GM12878 (cell line): ENCODE data around the gene LRRC3C. TPM values are rescaled to one million over a fixed set of nuclear protein-coding genes. Genes with fewer than 3 reads are reported as not detected.

Experiments used
- ATAC-seq: fragments of 200-7000 bp; cut with Tn5 transposase; 3 replicates; pipeline ENCODE4 v1.9.1; 2020; ENCODE audit warnings: mild to moderate bottlenecking, moderate library complexity
- BruUV-seq: library from RNA; stranded (reverse); fragments of 400-500 nt; replicated peaks from 2 replicates; lab custom pipeline; 2021; lab: Mats Ljungman, UMichigan
- CTCF ChIA-PET: fragments of 300-600 bp; sonication (Branson Sonifier 250); formaldehyde crosslinking; extraction: SDS; loops from one replicate; lab custom pipeline; 2021; ENCODE audit warnings: inconsistent platforms; lab: Yijun Ruan, JAX
- POLR2A ChIA-PET: fragments of 350-600 bp; formaldehyde crosslinking; extraction: SDS; loops from one replicate; lab custom pipeline; 2021; ENCODE audit warnings: inconsistent platforms; lab: Charles Lee
- RAD21 ChIA-PET: fragments of 300-600 bp; sonication (Branson Sonifier 250); formaldehyde crosslinking; loops from one replicate; lab custom pipeline; 2023; ENCODE audit warnings: antibody characterized with exemption; ENCODE audit not compliant: unreplicated experiment; lab: Charles Lee
- SMC1A ChIA-PET: fragments of 300-600 bp; sonication (Branson Sonifier 250); formaldehyde crosslinking; loops from one replicate; lab custom pipeline; 2023; ENCODE audit not compliant: unreplicated experiment, uncharacterized antibody; lab: Charles Lee
- DNase-seq: peaks from one replicate; pipeline ENCODE4 v3.0.0-alpha.2; 2011; ENCODE audit warnings: low read depth, low spot score
- FAIRE-seq: peaks from 3 replicates; lab custom pipeline; 2011; peaks lifted over from hg19 to GRCh38; lab: Jason Lieb, UNC
- H2AFZ ChIP-seq: 2 replicates; pipeline ENCODE4 v1.6.0; 2011; ENCODE audit warnings: low read depth, low read length, control low read depth; ENCODE audit not compliant: control insufficient read depth
- H3K27ac ChIP-seq: 2 replicates; pipeline ENCODE4 v1.5.1; 2011; ENCODE audit warnings: control low read depth; ENCODE audit not compliant: control insufficient read depth, insufficient read depth
- H3K27me3 ChIP-seq, 2 experiments: replicated peaks in 1 of 2; 2 replicates each; pipeline versions ENCODE4 v1.6.0 to v1.6.1; 2011; ENCODE audit warnings: low read length in 1 of 2; ENCODE audit not compliant: control insufficient read depth in 2 of 2, insufficient read depth in 2 of 2
- H3K36me3 ChIP-seq, 2 experiments: 2 replicates each; pipeline ENCODE4 v1.5.1; 2011; ENCODE audit warnings: low read length in 1 of 2; ENCODE audit not compliant: control insufficient read depth in 2 of 2, insufficient read depth in 2 of 2
- H3K4me1 ChIP-seq: 2 replicates; pipeline ENCODE4 v1.6.1; 2011; ENCODE audit warnings: mild to moderate bottlenecking, low read length, moderate library complexity, mixed read lengths; ENCODE audit not compliant: control insufficient read depth, insufficient read depth
- H3K4me2 ChIP-seq: 2 replicates; pipeline ENCODE4 v1.6.0; 2011; ENCODE audit warnings: control low read depth; ENCODE audit not compliant: control insufficient read depth, insufficient read depth
- H3K4me3 ChIP-seq: fragments of 200-600 bp; sonication (generic); 2 replicates; pipeline ENCODE4 v1.5.1; 2016
- H3K79me2 ChIP-seq: 2 replicates; pipeline ENCODE4 v1.6.0; 2011; ENCODE audit warnings: low read length; ENCODE audit not compliant: control insufficient read depth, insufficient read depth
- H3K9ac ChIP-seq: 2 replicates; pipeline ENCODE4 v1.8.0; 2011; ENCODE audit warnings: low read length, control low read depth, mixed read lengths; ENCODE audit not compliant: control insufficient read depth, insufficient read depth
- H3K9me3 ChIP-seq: replicated peaks from 3 replicates; pipeline ENCODE4 v1.5.1; 2011; ENCODE audit warnings: mild to moderate bottlenecking, low read length; ENCODE audit not compliant: control insufficient read depth, insufficient read depth
- H4K20me1 ChIP-seq: 2 replicates; pipeline ENCODE4 v1.6.0; 2011; ENCODE audit not compliant: control insufficient read depth, insufficient read depth
- HDAC2 ChIP-seq: fragments of 200-600 bp; sonication (generic); IDR thresholded peaks from 2 replicates; pipeline ENCODE4 v1.6.1; 2017
- KAT2A ChIP-seq: conservative IDR thresholded peaks from 2 replicates; pipeline ENCODE4 v1.6.1; 2011; ENCODE audit warnings: low read depth, low read length; ENCODE audit not compliant: control insufficient read depth
- MYC ChIP-seq: IDR thresholded peaks from 2 replicates; pipeline ENCODE4 v1.6.1; 2011; ENCODE audit warnings: mild to moderate bottlenecking, low read length, moderate library complexity, inconsistent platforms; ENCODE audit not compliant: insufficient read depth, insufficient replicate concordance, insufficient read length, severe bottlenecking
- NFXL1 ChIP-seq: fragments of 450-650 bp; IDR thresholded peaks from 2 replicates; pipeline ENCODE4 v1.6.1; 2017; ENCODE audit warnings: antibody characterized with exemption, mild to moderate bottlenecking, borderline replicate concordance
- NKRF ChIP-seq: fragments of 450-650 bp; conservative IDR thresholded peaks from 2 replicates; pipeline ENCODE4 v1.6.1; 2017; ENCODE audit warnings: mild to moderate bottlenecking, moderate library complexity
- NRF1 ChIP-seq: conservative IDR thresholded peaks from 2 replicates; pipeline ENCODE4 v1.6.1; 2011; ENCODE audit warnings: mild to moderate bottlenecking, low read depth, low read length, improper control_type of control experiment
- SIN3A ChIP-seq: IDR thresholded peaks from 2 replicates; pipeline ENCODE4 v1.6.1; 2012; ENCODE audit warnings: low read depth, low read length, improper control_type of control experiment
- SKIL ChIP-seq: fragments of 450-650 bp; IDR thresholded peaks from 2 replicates; pipeline ENCODE4 v1.6.1; 2017; ENCODE audit warnings: mild to moderate bottlenecking, low read depth, inconsistent platforms; ENCODE audit not compliant: poor library complexity, severe bottlenecking
- SMARCA5 ChIP-seq: fragments of 450-650 bp; IDR thresholded peaks from 2 replicates; pipeline ENCODE4 v1.6.1; 2017; ENCODE audit warnings: mild to moderate bottlenecking
- SMC3 ChIP-seq: IDR thresholded peaks from 2 replicates; pipeline ENCODE4 v1.6.1; 2011; ENCODE audit warnings: low read length, improper control_type of control experiment, borderline replicate concordance
- SREBF1 ChIP-seq: IDR thresholded peaks from 2 replicates; pipeline ENCODE4 v1.6.1; 2012; ENCODE audit warnings: mild to moderate bottlenecking, low read length
- SUPT20H ChIP-seq: IDR thresholded peaks from 2 replicates; pipeline ENCODE4 v1.6.1; 2011; ENCODE audit warnings: low read depth, mild to moderate bottlenecking, low read length, moderate library complexity, borderline replicate concordance; ENCODE audit not compliant: control insufficient read depth
- USF1 ChIP-seq: IDR thresholded peaks from 2 replicates; pipeline ENCODE4 v1.6.1; 2011; ENCODE audit warnings: borderline replicate concordance, low read depth, mild to moderate bottlenecking, moderate library complexity, mixed read lengths, low read length; ENCODE audit not compliant: insufficient read depth; ENCODE audit errors: extremely low read length
- ZNF207 ChIP-seq: fragments of 450-650 bp; IDR thresholded peaks from 2 replicates; pipeline ENCODE4 v1.6.1; 2014; ENCODE audit warnings: antibody characterized with exemption, mild to moderate bottlenecking, borderline replicate concordance
- ZNF24 ChIP-seq: fragments of 450-650 bp; IDR thresholded peaks from 2 replicates; pipeline ENCODE4 v1.6.1; 2017; ENCODE audit warnings: antibody characterized with exemption, mild to moderate bottlenecking
- ZSCAN29 ChIP-seq: fragments of 450-650 bp; IDR thresholded peaks from 2 replicates; pipeline ENCODE4 v1.6.1; 2017; ENCODE audit warnings: mild to moderate bottlenecking, moderate library complexity
- WGBS: methylation state at CpG from one replicate; pipeline ENCODE4 v1.1.6; 2016; ENCODE audit warnings: low lambda C conversion rate; ENCODE audit not compliant: insufficient replicate concordance, insufficient coverage; ENCODE audit errors: missing lambda C conversion rate; 5-methylcytosine and 5-hydroxymethylcytosine counted together
- in situ Hi-C: fragments of 300-500 bp; cut with MboI; formaldehyde crosslinking; loops from 9 replicates; pipeline ENCODE4 v1.14.3; 2018; ENCODE audit warnings: mixed read lengths
- intact Hi-C: fragments of 100-400 bp; cut with micrococcal nuclease; formaldehyde crosslinking; loops from one replicate; pipeline ENCODE4 v1.14.2; 2022; ENCODE audit not compliant: unreplicated experiment
- polyA plus RNA-seq, 11 experiments: library from polyadenylated mRNA; depleted of rRNA in 4 of 11; unstranded in 6 of 11; stranded (reverse) in 5 of 11; fragments of >200 nt; fragmentation: Nextera tagmentation in 4 of 11; fragmentation: Illumina TruSeq in 1 of 11; extraction: Ambion mirVana in 4 of 11; extraction: Trizol in 1 of 11; gene quantifications; 1 replicate in 1 of 11; 2 replicates in 10 of 11; pipeline versions ENCODE4 v1.2.1 to v1.2.3, GENCODE V29; 2011 to 2016; ENCODE audit warnings: inconsistent platforms in 2 of 11, missing spikeins in 2 of 11, low read depth in 1 of 11
- total RNA-seq, 4 experiments: library from RNA; depleted of rRNA in 3 of 4; stranded (reverse); fragments of >200 nt in 3 of 4; fragmentation: Illumina TruSeq in 1 of 4; extraction: Trizol in 1 of 4; gene quantifications; 2 replicates each; pipeline versions ENCODE4 v1.2.1 to v1.2.3, GENCODE V29; 2013 to 2021

The LRRC3C gene
- total and polyA plus RNA-seq, 10 of the 15 experiments (the other 5 are each of a cell fraction or from before 2014, with no cell fraction given) = not detected

GRCh38 chr17:39950871-39951348 lies 23.4 kb downstream of the LRRC3C start:
- CTCF ChIA-PET = interaction anchor here (0.5 to 2.9 kb wide), 3 partner anchors 12 to 327 kb away, joined by 3 to 18 read pairs (median 4); no protein-coding TSS in a partner anchor
- RAD21 ChIA-PET = interaction anchor here (1.5 kb wide), 1 partner anchor 29 kb away, joined by 3 read pairs; the partner anchor contains the start of gene PSMD3
- no peaks in the 10 kb centered on the region for H3K36me3 ChIP-seq
- in situ Hi-C loops = no loop called here
- POLR2A ChIA-PET = interaction anchor here (0.6 to 1.3 kb wide), 3 partner anchors 10 to 78 kb away, joined by 3 to 4 read pairs (median 3); no protein-coding TSS in a partner anchor
- no peak for ATAC-seq
- no peak for TF ChIP-seq MYC
- TF ChIP-seq ZNF24 = no peak
- TF ChIP-seq SIN3A = no peak
- TF ChIP-seq NFXL1 = no peak
- TF ChIP-seq SREBF1 = no peak
- no peak for TF ChIP-seq USF1
- TF ChIP-seq SKIL = no peak
- TF ChIP-seq NKRF = no peak
- TF ChIP-seq SMARCA5 = no peak
- TF ChIP-seq SMC3 = no peak
- TF ChIP-seq HDAC2 = no peak
- no peak for TF ChIP-seq ZSCAN29
- TF ChIP-seq KAT2A = no peak
- no peak for TF ChIP-seq NRF1
- no peak for TF ChIP-seq SUPT20H
- TF ChIP-seq ZNF207 = no peak
- TF ChIP-seq, all 136 proteins: peak for 0
- no TSS peak for BruUV-seq
- Histone ChIP-seq H3K4me1 (peaks cover 3% of the 10 kb centered on the region; the same call in 1 of the 2 replicates), H3K79me2 (no peaks in the 10 kb centered on the region), H3K9ac (no peak overlapping the region), H2AFZ (no peak overlapping the region), H3K9me3 (no peaks in the 10 kb centered on the region), H3K4me2 (no peak overlapping the region), H3K27ac (no peak overlapping the region), H3K27me3 (no peaks in the 10 kb centered on the region), H4K20me1 (no peaks in the 10 kb centered on the region), H3K4me3 (no peak overlapping the region)
- 72% methylated on average over 4 of the region's 5 CpGs for WGBS
- intact Hi-C loops = no loop called here
- no peak for FAIRE-seq
- SMC1A ChIA-PET = interaction anchor here (1.9 kb wide), 1 partner anchor 11 kb away, joined by 6 read pairs; no protein-coding TSS in a partner anchor
- no peak for DNase-seq
